GM12872 (cell line): ENCODE measurements around the gene DOCK3.

ENCODE experiments used
- CTCF ChIP-seq: IDR thresholded peaks from 3 replicates; pipeline ENCODE4 v1.5.1; 2011; ENCODE audit warnings: low read depth, mild to moderate bottlenecking, low read length, moderate library complexity; ENCODE audit not compliant: insufficient read depth

Gene DOCK3

GRCh38 chr3:51224843-51225242 lies 550.1 kb downstream of the DOCK3 start:
- no peak for TF ChIP-seq CTCF

DNA sequence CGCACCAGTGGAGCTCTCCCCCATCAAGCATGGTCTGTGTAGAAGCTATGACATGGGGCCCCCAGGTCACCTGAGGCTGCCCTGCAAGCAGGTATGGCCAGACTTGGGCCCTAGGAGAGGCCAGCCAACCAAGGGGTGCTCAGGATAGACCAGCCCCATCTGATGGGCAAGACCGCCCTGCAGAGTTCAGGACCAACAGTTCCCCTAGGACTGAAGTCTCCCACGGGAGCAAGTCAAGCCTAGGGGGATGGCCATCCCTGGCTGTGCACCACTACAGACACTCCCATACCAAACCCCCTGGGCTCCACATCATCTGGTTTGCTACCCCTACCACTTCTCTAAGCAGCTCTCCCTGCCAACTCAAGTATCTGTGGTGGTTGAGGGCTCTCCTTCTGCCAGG lies 568.2 kb downstream of the DOCK3 start:
- TF ChIP-seq CTCF: no peak

DNA sequence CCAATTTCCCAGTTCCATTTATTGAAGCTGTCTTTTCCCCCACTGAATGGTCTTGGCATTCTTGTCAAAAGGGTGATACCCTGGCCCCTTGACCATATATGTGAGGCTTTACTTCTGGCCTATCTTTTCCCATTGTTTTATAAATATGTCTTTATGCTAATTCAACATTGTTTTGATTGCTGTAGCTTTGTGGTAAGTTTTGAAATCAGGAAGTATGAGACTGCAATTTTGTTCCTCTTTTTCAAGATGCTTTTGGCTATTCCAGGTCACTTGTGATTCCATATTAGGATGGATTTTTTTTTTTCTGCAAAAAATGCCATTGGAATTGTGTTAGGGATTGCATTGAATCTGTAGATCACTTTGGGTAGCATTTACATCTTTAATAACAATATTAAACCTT lies 569.2 kb downstream of the DOCK3 start:
- no peak for TF ChIP-seq CTCF

GRCh38 chr3:51245867-51246266 lies 571.1 kb downstream of the DOCK3 start:
- TF ChIP-seq CTCF: no peak

DNA sequence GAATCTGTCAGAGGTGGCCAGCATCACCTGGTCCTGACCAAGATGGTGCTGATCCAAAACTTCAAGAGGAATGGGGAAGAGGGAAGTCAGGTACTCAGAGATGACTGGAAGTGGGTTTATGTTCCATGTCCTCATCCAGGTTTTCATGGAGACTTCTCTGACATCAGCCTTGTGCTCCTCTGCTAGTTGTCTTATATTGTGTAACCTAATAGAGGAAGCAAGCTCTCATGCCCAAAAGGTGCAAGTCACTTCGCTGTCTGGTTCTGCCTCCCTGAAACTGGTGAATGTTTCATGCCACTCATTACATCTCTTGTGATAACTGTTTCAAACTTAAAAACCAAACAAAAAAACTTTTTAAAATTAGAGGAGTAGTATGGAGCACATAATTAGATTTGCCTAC lies 583.1 kb downstream of the DOCK3 start:
- no peak for TF ChIP-seq CTCF

- no peak for TF ChIP-seq CTCF
Observed at GRCh38 chr3:51268132-51268531, 593.4 kb downstream of the DOCK3 start.

DNA sequence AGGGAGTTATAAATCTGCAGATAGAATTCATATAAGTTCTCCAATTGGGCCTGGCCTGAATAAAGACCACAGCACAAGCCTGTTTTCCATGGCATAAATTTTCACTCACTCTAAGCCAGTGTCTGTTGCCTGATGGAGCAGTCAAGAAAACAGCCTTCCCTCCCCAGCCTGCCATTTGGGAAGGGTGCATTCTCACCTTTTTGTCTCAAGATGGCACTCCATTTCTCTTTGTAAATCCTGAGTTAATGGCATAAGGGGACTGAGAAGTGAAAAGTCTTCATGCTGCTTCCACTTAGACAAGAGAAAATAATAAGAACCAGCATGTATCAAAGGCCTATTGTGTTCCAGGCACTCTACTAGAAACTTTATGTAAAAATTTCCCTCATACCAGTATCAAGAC lies 594.7 kb downstream of the DOCK3 start:
- 0 out of 3 replicates have a peak, but pooled peaks have one; percentile 19 for TF ChIP-seq CTCF

- TF ChIP-seq CTCF: no peak
Observed at GRCh38 chr3:51270559-51270958, 595.8 kb downstream of the DOCK3 start.
